GM21447 (cell line): ENCODE data around the gene SLC24A4.
"Not testable (repeated sequence)": the region's sequence is repeated elsewhere in the genome, so short reads cannot be mapped to it uniquely, and the experiment has no call there.

Experiments
- ATAC-seq: cut with Tn5 transposase; IDR thresholded peaks from one replicate; pipeline ENCODE4 v1.9.1; 2021; ENCODE audit not compliant: unreplicated experiment

Gene SLC24A4

DNA sequence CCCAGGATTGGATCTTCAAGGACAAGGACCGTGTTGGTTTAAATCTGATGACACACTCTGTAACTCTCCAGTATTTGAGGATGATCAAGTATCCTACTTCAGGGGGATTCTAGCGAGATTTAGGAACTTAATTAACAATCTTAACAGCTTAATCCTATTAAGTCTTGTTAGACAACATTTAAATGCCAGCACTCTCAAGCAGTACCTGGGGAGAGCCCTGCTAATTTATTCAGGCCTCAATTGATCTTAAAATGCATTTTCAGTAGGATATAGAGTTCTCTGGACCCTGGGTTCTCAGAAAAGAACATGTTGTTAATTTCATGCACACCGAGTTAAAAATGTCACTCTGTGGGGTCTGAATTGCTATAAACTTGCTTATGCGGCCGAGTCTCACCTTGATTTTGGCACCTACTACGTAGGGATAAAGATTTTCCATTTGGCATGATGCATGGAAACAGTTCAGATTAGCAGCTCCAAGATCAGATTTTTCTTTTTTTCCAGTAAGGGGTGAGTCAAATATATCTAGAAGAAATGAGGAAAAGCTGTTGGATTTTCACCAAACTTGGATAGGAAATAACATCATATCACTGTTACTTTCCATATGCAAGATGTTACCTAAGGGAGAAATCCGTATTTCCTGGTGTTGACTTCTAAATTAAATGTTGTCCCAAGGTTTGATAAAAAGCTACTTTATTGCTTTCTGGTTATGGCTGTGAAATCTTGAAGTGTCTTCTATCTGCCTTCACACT is 76.1 kb downstream of the SLC24A4 start:
- ATAC-seq: no peak

GRCh38 chr14:92400579-92401444 is 77.8 kb downstream of the SLC24A4 start:
- ATAC-seq: peak; percentile 85

GRCh38 chr14:92401561-92401960 is 78.6 kb downstream of the SLC24A4 start:
- ATAC-seq: no peak

DNA sequence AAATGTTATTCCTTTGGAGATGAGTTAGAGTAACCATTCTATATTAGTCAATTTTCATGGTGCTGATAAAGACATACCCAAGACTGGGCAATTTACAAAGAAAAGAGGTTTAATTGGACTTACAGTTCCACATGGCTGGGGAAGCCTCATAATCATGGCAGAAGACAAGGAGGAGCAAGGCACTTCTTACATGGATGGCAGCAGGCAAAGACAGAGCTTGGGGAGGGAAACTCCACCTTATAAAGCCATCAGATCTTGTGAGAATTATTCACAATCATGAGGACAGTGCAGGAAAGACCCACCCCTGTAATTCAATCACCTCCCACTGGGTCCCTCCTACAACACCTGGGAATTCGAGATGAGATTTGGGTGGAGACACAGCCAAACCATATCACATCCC is 79.5 kb downstream of the SLC24A4 start:
- ATAC-seq: not testable (repeated sequence)

DNA sequence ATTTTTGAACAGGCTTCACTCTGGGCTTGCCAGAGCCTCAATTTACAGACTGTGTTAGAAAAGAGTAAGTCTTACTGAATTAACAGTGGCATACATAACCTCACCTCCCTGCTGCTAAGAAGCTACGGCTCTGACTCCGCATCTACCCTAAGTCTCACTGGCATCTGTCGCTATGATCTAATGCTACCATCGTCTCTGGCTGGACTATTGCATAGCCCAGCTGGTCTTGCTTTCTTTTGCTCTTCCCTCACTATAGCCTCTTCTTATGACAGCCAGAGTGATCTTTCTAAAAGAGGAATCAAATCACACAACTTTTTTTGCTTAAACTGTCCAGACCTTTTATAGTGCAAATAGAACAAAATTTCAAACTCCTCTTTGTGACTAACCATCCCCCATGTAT is 81.1 kb downstream of the SLC24A4 start:
- ATAC-seq: no peak

GRCh38 chr14:92404421-92404820 is 81.5 kb downstream of the SLC24A4 start:
- no peak for ATAC-seq

GRCh38 chr14:92404938-92405337 is 82.0 kb downstream of the SLC24A4 start:
- ATAC-seq: no peak

DNA sequence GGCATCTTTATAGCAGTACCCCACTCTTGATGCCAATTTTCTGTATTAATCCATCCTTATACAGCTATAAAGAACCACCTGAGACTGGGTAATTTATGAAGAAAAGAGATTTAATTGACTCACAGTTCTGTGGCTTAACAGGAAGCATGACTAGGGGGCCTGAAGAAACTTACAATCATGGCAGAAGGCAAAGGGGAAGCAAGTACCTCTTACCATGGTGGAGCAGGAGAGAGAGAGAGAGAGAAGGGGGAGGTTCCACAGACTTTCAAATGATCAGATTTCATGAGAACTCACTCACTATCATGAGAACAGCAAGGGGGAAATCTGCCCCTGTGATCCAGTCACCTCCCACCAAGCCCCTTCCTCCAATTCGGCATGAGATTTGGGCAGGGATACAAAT is 84.4 kb downstream of the SLC24A4 start:
- no peak for ATAC-seq

DNA sequence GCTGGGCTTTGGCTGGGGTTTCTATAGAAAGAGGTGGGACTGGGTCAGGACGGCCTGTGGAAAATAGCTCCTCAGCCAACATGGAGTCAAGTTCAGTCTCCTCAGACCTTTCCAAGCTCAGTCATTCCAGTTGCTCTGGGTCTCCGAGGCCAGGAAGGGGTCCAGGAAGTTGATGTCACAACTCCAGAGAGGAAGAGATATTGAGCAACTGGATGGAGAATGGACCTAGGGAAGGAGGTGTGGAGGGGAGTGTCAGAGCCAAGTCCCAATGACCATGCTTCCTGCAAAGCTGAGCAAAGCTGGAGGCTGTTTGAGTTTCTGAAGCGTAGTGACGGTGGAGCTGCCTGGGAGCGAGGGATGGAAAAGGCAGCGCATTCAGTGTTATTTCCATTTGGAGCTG is 86.1 kb downstream of the SLC24A4 start:
- no peak for ATAC-seq

DNA sequence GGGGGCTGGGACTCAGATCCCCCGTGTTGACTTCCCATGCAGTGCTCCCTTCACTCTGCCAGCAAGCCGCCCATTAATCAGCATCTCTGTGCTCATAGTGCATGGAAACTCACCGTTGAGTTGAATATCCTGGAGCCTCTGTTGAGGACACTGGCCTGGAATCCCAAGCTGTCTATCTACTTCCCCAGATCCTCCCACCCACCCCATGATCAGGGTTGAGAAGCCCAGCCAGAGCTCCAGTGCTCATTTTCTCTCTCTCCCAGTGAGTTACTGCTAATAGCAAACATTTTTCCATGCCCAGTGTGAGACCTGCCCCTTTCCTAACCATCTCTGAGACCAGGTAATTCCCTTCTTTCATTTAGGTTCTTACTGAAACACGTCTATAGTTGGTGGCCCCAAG is 88.2 kb downstream of the SLC24A4 start:
- no peak for ATAC-seq

DNA sequence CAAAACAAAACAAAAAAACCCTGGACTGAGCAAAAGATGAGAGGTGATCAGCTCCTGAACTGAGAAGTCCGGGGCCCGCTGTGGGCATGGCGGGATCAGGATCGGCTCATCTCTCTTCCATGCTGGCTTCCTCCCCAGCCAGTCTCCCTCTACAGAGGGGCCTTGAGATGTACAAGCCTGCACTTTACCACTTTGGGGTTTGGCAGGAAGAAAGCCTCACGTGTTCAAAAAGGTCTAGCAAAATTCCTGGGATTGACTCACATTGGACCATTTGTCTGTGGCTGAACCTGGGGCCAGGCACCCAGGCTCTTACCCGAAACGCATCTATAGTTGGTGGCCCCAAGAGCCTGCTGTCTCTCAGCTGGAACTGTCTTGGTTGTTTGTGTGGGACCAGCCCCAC is 89.0 kb downstream of the SLC24A4 start:
- ATAC-seq: no peak

- ATAC-seq: no peak
These were observed 89.9 kb downstream of the SLC24A4 start for GRCh38 chr14:92412912-92413311.

- no peak for ATAC-seq
These were observed 90.4 kb downstream of the SLC24A4 start for GRCh38 chr14:92413379-92413778.

- no peak for ATAC-seq
These were observed 91.9 kb downstream of the SLC24A4 start for GRCh38 chr14:92414690-92415445.

DNA sequence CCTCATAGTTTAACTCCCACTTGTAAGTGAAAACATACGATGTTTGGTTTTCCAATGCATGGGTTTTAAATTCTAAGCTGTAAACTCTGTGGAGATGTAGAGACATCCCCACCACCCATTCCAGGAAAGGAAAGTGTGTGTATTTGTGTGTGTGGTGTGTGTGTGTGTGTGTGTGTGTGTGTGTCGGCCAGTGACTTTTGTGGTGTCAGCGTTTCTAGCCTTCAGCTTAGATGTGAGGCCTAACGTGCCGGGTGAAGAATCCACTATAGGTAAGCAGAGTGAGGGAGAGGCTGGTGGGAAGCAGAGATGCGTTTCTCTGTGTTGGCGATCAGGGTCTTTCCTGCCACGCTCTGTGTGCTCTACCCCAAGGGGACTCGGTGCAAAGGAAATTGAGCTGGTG is 93.0 kb downstream of the SLC24A4 start:
- no peak for ATAC-seq

DNA sequence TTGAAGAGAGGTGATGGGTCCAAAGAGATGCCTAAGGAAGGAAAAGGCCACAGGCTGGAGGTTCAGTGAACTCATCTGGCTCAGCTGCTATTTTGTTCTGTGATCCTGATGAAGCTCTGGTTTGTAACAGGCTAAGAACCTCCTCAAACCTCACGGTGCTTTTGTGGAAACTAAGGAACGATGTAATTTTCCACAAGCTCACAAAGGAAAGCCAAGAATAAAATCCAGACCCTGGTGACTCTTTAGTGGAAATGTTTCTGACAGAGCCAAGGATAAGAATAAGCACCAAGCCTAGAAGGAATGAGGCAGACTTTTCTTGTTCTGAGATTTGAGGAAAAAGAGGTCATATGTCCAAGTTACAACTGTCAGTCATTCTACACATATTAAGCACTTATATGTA is 93.6 kb downstream of the SLC24A4 start:
- no peak for ATAC-seq

DNA sequence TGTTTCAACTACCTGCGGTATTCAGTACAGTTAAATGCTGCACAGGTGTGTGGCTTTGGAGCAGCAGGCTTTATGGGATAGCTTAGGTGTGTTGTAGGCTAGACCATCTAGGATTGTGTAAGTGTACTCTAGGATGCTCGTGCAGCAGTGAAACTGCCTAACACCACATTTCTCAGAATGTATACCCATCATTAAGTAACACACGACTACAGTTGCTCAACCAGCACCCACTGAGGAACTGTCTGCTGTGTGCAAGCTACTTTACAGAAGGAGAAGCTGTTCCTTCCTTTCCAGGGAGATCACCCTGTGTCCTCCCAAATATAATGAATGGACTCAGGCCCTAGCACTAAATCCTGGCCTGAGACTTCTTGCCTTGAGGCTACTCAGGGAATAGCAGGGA is 94.8 kb downstream of the SLC24A4 start:
- no peak for ATAC-seq

- no peak for ATAC-seq
These were observed 98.8 kb downstream of the SLC24A4 start for GRCh38 chr14:92421751-92422150.

- ATAC-seq: no peak
These were observed 102.1 kb downstream of the SLC24A4 start for GRCh38 chr14:92425101-92425500.

- no peak for ATAC-seq
These were observed 103.3 kb downstream of the SLC24A4 start for GRCh38 chr14:92426237-92426636.

GRCh38 chr14:92427096-92427495 is 104.1 kb downstream of the SLC24A4 start:
- ATAC-seq: no peak

DNA sequence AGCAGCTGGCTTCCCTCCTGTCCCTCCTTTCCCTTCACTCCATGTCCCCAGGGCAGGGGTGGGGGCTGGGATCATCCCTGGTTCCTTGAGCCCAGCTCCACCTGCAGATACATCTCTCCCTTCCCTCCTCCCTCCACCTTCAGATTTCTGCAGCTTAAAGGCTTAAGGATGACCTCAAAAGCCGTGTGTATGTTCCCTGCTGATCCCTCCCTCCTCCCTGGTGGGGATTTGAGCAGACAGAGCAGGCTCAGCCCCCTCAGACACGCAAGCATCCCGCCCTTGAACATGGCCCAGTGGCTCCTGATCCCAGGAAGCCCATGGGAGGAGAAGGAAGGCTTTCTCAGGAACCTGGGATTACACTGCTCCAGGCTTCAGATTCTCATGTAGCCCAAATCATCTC is 107.7 kb downstream of the SLC24A4 start:
- no peak for ATAC-seq
